PC-9 (cell line): ENCODE data around the gene ABCB8. TPM values are rescaled to one million over a fixed set of nuclear protein-coding genes. Genes with fewer than 3 reads are reported as not detected.

Source experiments
- BruUV-seq: library from RNA; stranded (reverse); fragments of 400-500 nt; replicated peaks from 2 replicates; lab custom pipeline; 2021; lab: Mats Ljungman, UMichigan
- CTCF ChIA-PET: fragments of 300-600 bp; sonication (Branson Sonifier 250); formaldehyde crosslinking; loops from one replicate; lab custom pipeline; 2022; ENCODE audit warnings: antibody characterized with exemption; lab: Charles Lee
- POLR2A ChIA-PET: fragments of 300-600 bp; sonication (Branson Sonifier 250); formaldehyde crosslinking; loops from one replicate; lab custom pipeline; 2022; ENCODE audit warnings: antibody characterized with exemption; ENCODE audit not compliant: unreplicated experiment; lab: Charles Lee
- DNase-seq, 2 experiments: peaks; one replicate each; pipeline versions ENCODE4 v3.0.0 to v3.0.0-alpha.2; 2015 to 2022; ENCODE audit warnings: mixed read lengths in 1 of 2
- H2AFZ ChIP-seq: fragments of 200-600 bp; sonication (generic); 2 replicates; pipeline ENCODE4 v1.8.1; 2017; ENCODE audit warnings: antibody characterized with exemption
- H3F3A ChIP-seq: fragments of 200-600 bp; sonication (generic); 2 replicates; pipeline ENCODE4 v1.8.1; 2017; ENCODE audit warnings: antibody characterized with exemption, mild to moderate bottlenecking, low read depth; ENCODE audit not compliant: insufficient read depth
- H3K27ac ChIP-seq: fragments of 200-600 bp; sonication (generic); 2 replicates; pipeline ENCODE4 v1.6.1; 2016; ENCODE audit warnings: mixed run types
- H3K27me3 ChIP-seq: fragments of 200-600 bp; sonication (generic); 2 replicates; pipeline ENCODE4 v1.6.1; 2016; ENCODE audit warnings: low read depth, mixed run types; ENCODE audit not compliant: insufficient read depth
- H3K36me3 ChIP-seq: fragments of 200-600 bp; sonication (generic); 2 replicates; pipeline ENCODE4 v1.6.1; 2016; ENCODE audit warnings: low read depth, mixed run types
- H3K4me1 ChIP-seq: fragments of 200-600 bp; sonication (generic); replicated peaks from 2 replicates; pipeline ENCODE4 v1.6.1; 2016; ENCODE audit warnings: mixed run types; ENCODE audit not compliant: insufficient read depth
- H3K4me2 ChIP-seq: fragments of 200-600 bp; sonication (generic); 2 replicates; pipeline ENCODE4 v1.6.1; 2017; ENCODE audit warnings: mixed run types
- H3K4me3 ChIP-seq: fragments of 200-600 bp; sonication (generic); 2 replicates; pipeline ENCODE4 v1.6.1; 2016; ENCODE audit warnings: mixed run types
- H3K79me2 ChIP-seq: fragments of 200-600 bp; sonication (generic); 2 replicates; pipeline ENCODE4 v1.6.1; 2017; ENCODE audit warnings: low read depth, mixed run types
- H3K9me2 ChIP-seq: fragments of 200-600 bp; sonication (generic); 2 replicates; pipeline ENCODE4 v1.8.1; 2017; ENCODE audit warnings: mild to moderate bottlenecking; ENCODE audit not compliant: insufficient read depth
- H3K9me3 ChIP-seq: fragments of 200-600 bp; sonication (generic); 2 replicates; pipeline ENCODE4 v1.8.1; 2016; ENCODE audit warnings: low read depth; ENCODE audit not compliant: insufficient read depth
- H4K20me1 ChIP-seq: fragments of 200-600 bp; sonication (generic); 2 replicates; pipeline ENCODE4 v1.8.1; 2017; ENCODE audit not compliant: insufficient read depth
- EZH2 ChIP-seq: fragments of 200-600 bp; sonication (generic); IDR thresholded peaks from 2 replicates; pipeline ENCODE4 v1.8.0; 2017; ENCODE audit warnings: antibody characterized with exemption, low read depth
- intact Hi-C: fragments of 100-400 bp; cut with micrococcal nuclease; formaldehyde crosslinking; loops from one replicate; pipeline ENCODE4 v1.10.0; 2022; ENCODE audit not compliant: unreplicated experiment
- total RNA-seq: library from RNA; stranded (reverse); gene quantifications from 2 replicates; pipeline ENCODE4 v1.2.3, GENCODE V29; 2021
- TF ChIP-seq, protein P1 (sequence below): fragments of 200-600 bp; sonication (generic); conservative IDR thresholded peaks from 2 replicates; pipeline ENCODE4 v1.6.1; 2017; ENCODE audit warnings: mixed run types, antibody characterized with exemption, mild to moderate bottlenecking, moderate library complexity

The ABCB8 gene
- total RNA-seq, 1 experiment from 2014 or later, result 61.9 TPM

GRCh38 chr7:151081170-151082101 is 53.2 kb downstream of the ABCB8 start:
- DNase-seq, result peak in 1 of 2 experiments; percentile 56
- ChIA-PET CTCF (interaction anchor here (0.7 kb wide), 1 partner anchor 53 kb away, joined by 3 read pairs; the partner anchor contains the start of gene ABCB8), POLR2A (interaction anchor here (0.6 kb wide), 1 partner anchor 18 kb away, joined by 3 read pairs; no protein-coding TSS in a partner anchor)
- TF ChIP-seq, protein P1, sequence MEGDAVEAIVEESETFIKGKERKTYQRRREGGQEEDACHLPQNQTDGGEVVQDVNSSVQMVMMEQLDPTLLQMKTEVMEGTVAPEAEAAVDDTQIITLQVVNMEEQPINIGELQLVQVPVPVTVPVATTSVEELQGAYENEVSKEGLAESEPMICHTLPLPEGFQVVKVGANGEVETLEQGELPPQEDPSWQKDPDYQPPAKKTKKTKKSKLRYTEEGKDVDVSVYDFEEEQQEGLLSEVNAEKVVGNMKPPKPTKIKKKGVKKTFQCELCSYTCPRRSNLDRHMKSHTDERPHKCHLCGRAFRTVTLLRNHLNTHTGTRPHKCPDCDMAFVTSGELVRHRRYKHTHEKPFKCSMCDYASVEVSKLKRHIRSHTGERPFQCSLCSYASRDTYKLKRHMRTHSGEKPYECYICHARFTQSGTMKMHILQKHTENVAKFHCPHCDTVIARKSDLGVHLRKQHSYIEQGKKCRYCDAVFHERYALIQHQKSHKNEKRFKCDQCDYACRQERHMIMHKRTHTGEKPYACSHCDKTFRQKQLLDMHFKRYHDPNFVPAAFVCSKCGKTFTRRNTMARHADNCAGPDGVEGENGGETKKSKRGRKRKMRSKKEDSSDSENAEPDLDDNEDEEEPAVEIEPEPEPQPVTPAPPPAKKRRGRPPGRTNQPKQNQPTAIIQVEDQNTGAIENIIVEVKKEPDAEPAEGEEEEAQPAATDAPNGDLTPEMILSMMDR, result no peak
- TF ChIP-seq EZH2, result no peak
- no TSS peak for BruUV-seq
- Histone ChIP-seq H3K9me2 (no peaks in the 10 kb centered on the region), H4K20me1 (peaks cover 8% of the 10 kb centered on the region; the same call in 1 of the 2 replicates), H3K4me2 (peak overlapping the region; percentile 100), H3K4me3 (peak overlapping the region; percentile 89), H3K9me3 (no peaks in the 10 kb centered on the region), H3K27me3 (no peaks in the 10 kb centered on the region), H3K27ac (peak overlapping the region; percentile 70), H2AFZ (peak overlapping the region; percentile 89), H3F3A (peaks cover 63% of the 10 kb centered on the region), H3K4me1 (peaks cover 37% of the 10 kb centered on the region), H3K36me3 (no peaks in the 10 kb centered on the region), H3K79me2 (peaks cover 38% of the 10 kb centered on the region)
- intact Hi-C loops, result loop anchor here (10.0 kb wide), 1 partner anchor 107 kb away; the partner anchor contains the start of gene KCNH2

GRCh38 chr7:151082141-151083070 is 54.2 kb downstream of the ABCB8 start:
- peaks cover 8% of the 10 kb centered on the region; the same call in 1 of the 2 replicates for H4K20me1 ChIP-seq
- DNase-seq, result no peak
- H3K79me2 ChIP-seq, result peaks cover 43% of the 10 kb centered on the region
- no TSS peak for BruUV-seq
- peak overlapping the region; percentile 100 for H3K4me2 ChIP-seq
- no peak for TF ChIP-seq EZH2
- TF ChIP-seq, protein P1, result no peak
- intact Hi-C loops, result loop anchor here (10.0 kb wide), 1 partner anchor 108 kb away; the partner anchor contains the start of gene KCNH2
- H3K27ac ChIP-seq, result peak overlapping the region; percentile 70; the same call in 1 of the 2 replicates
- no peaks in the 10 kb centered on the region for H3K9me2 ChIP-seq
- no peaks in the 10 kb centered on the region for H3K27me3 ChIP-seq
- ChIA-PET POLR2A (interaction anchor here (0.5 to 0.8 kb wide), 2 partner anchors 54 to 179 kb away, joined by 3 to 13 read pairs; partner anchors contain the start of gene ABCB8), CTCF (interaction anchor here (0.6 to 1.0 kb wide), 3 partner anchors 19 to 1003 kb away, joined by 3 to 5 read pairs (median 4); partner anchors contain the start of gene ABCF2)
- peak overlapping the region; percentile 89 for H3K4me3 ChIP-seq
- H3K4me1 ChIP-seq, result peaks cover 37% of the 10 kb centered on the region
- H2AFZ ChIP-seq, result peak overlapping the region; percentile 83
- no peaks in the 10 kb centered on the region for H3K36me3 ChIP-seq
- H3K9me3 ChIP-seq, result no peaks in the 10 kb centered on the region
- H3F3A ChIP-seq, result peaks cover 55% of the 10 kb centered on the region; the same call in 1 of the 2 replicates
